HepG2 (cell line): ENCODE data around the gene NLRP14. TPM values are rescaled to one million over a fixed set of nuclear protein-coding genes. Genes with fewer than 3 reads are reported as not detected.

ENCODE experiments used
- ATAC-seq: fragments of 200-7000 bp; cut with Tn5 transposase; 3 replicates; pipeline ENCODE4 v1.9.1; 2020; ENCODE audit warnings: mild to moderate bottlenecking, moderate library complexity
- BruUV-seq: library from RNA; stranded (reverse); fragments of 400-500 nt; replicated peaks from 2 replicates; lab custom pipeline; 2021; lab: Mats Ljungman, UMichigan
- CTCF ChIA-PET: fragments of 300-600 bp; formaldehyde crosslinking; extraction: SDS; loops from one replicate; lab custom pipeline; 2021; ENCODE audit warnings: low total read pairs, inconsistent platforms, low intra/inter-chr PET ratio; lab: Yijun Ruan, JAX
- POLR2A ChIA-PET: fragments of 350-600 bp; sonication (Branson Sonifier 250); formaldehyde crosslinking; loops from one replicate; lab custom pipeline; 2020; ENCODE audit warnings: antibody characterized with exemption, inconsistent platforms; lab: Yijun Ruan, JAX
- DNase-seq: peaks from one replicate; pipeline ENCODE4 v3.0.0-alpha.2; 2015; ENCODE audit warnings: low spot score
- FAIRE-seq: peaks from 3 replicates; lab custom pipeline; 2011; peaks lifted over from hg19 to GRCh38; lab: Jason Lieb, UNC
- H2AFZ ChIP-seq: one replicate; pipeline ENCODE4 v1.6.1; 2011; ENCODE audit warnings: low read length, inconsistent platforms
- H3K27ac ChIP-seq: fragments of 300-600 bp; 3 replicates; pipeline ENCODE4 v1.8.0; 2011; ENCODE audit warnings: mixed run types, mild to moderate bottlenecking, mixed read lengths, low read length, inconsistent platforms; ENCODE audit not compliant: insufficient read depth; ENCODE audit errors: extremely low read length
- H3K27me3 ChIP-seq, 2 experiments: fragments of 200-600 bp in 1 of 2; 2 replicates in 1 of 2; 3 replicates in 1 of 2; pipeline versions ENCODE4 v1.6.0 to v1.8.0; 2011; ENCODE audit warnings: low read length in 2 of 2, mild to moderate bottlenecking in 2 of 2, moderate library complexity in 2 of 2, inconsistent platforms in 1 of 2; ENCODE audit not compliant: insufficient read depth in 2 of 2, control insufficient read depth in 1 of 2
- H3K36me3 ChIP-seq, 2 experiments: fragments of 200-600 bp in 1 of 2; replicated peaks in 1 of 2; 2 replicates in 1 of 2; 3 replicates in 1 of 2; pipeline versions ENCODE4 v1.5.1 to v1.8.0; 2011; ENCODE audit warnings: low read length in 2 of 2, inconsistent platforms in 1 of 2; ENCODE audit not compliant: insufficient read depth in 2 of 2, control insufficient read depth in 1 of 2
- H3K4me1 ChIP-seq: 2 replicates; pipeline ENCODE4 v1.5.1; 2012; ENCODE audit warnings: low read length, inconsistent platforms; ENCODE audit not compliant: insufficient read depth
- H3K4me2 ChIP-seq: 2 replicates; pipeline ENCODE4 v1.6.0; 2011; ENCODE audit warnings: low read depth, low read length, inconsistent platforms
- H3K4me3 ChIP-seq, 3 experiments: fragments of 200-600 bp in 1 of 3; sonication (generic), shearing (Covaris generic) in 1 of 3; replicated peaks in 1 of 3; 2 replicates each; pipeline ENCODE4 v1.5.1; 2011 to 2016; ENCODE audit warnings: low read length in 3 of 3, inconsistent platforms in 2 of 3, low read depth in 2 of 3, mild to moderate bottlenecking in 2 of 3, control low read depth in 1 of 3, mixed read lengths in 1 of 3; ENCODE audit not compliant: insufficient read depth in 1 of 3
- H3K79me2 ChIP-seq: one replicate; pipeline ENCODE4 v1.6.1; 2011; ENCODE audit warnings: low read length, inconsistent platforms; ENCODE audit not compliant: insufficient read depth
- H3K9ac ChIP-seq: 2 replicates; pipeline ENCODE4 v1.6.0; 2011; ENCODE audit warnings: mild to moderate bottlenecking, low read depth, low read length, inconsistent platforms; ENCODE audit not compliant: insufficient read depth
- H3K9me3 ChIP-seq: 2 replicates; pipeline ENCODE4 v1.5.1; 2012; ENCODE audit warnings: mild to moderate bottlenecking, low read length
- H4K20me1 ChIP-seq: 2 replicates; pipeline ENCODE4 v1.6.0; 2011; ENCODE audit warnings: inconsistent platforms, mild to moderate bottlenecking, low read length, moderate library complexity; ENCODE audit not compliant: insufficient read depth
- CAMTA2 ChIP-seq: sonication (generic); formaldehyde crosslinking; IDR thresholded peaks from 2 replicates; pipeline ENCODE4 v1.4.0; 2020; ENCODE audit warnings: mild to moderate bottlenecking, missing genetic modification reagents, borderline replicate concordance
- RFX3 ChIP-seq: IDR thresholded peaks from 2 replicates; pipeline ENCODE4 v1.6.1; 2016; ENCODE audit warnings: missing biosample characterization, missing genetic modification reagents
- SSRP1 ChIP-seq: IDR thresholded peaks from 2 replicates; pipeline ENCODE4 v1.6.1; 2016; ENCODE audit warnings: control low read depth
- ZFYVE20 ChIP-seq: sonication (generic); formaldehyde crosslinking; IDR thresholded peaks from 2 replicates; pipeline ENCODE4 v1.8.0; 2023; ENCODE audit warnings: low read depth, mild to moderate bottlenecking, moderate library complexity, missing genetic modification reagents, borderline replicate concordance
- ZNF225 ChIP-seq: sonication (generic); formaldehyde crosslinking; IDR thresholded peaks from 2 replicates; pipeline ENCODE4 v1.4.0; 2020; ENCODE audit warnings: mild to moderate bottlenecking, missing genetic modification reagents
- ZNF230 ChIP-seq: sonication (generic); formaldehyde crosslinking; IDR thresholded peaks from 2 replicates; pipeline ENCODE4 v1.4.0; 2020; ENCODE audit warnings: mild to moderate bottlenecking, missing genetic modification reagents
- ZNF326 ChIP-seq: sonication (generic); formaldehyde crosslinking; IDR thresholded peaks from 2 replicates; pipeline ENCODE4 v1.4.0; 2020; ENCODE audit warnings: missing genetic modification reagents, borderline replicate concordance
- ZNF382 ChIP-seq: sonication (generic); formaldehyde crosslinking; IDR thresholded peaks from 2 replicates; pipeline ENCODE4 v1.5.0; 2020; ENCODE audit warnings: missing genetic modification reagents, mild to moderate bottlenecking, borderline replicate concordance
- ZNF670 ChIP-seq: sonication (generic); formaldehyde crosslinking; IDR thresholded peaks from 2 replicates; pipeline ENCODE4 v1.8.0; 2022; ENCODE audit warnings: mild to moderate bottlenecking, missing genetic modification reagents, borderline replicate concordance
- ZNF704 ChIP-seq: sonication (generic); formaldehyde crosslinking; IDR thresholded peaks from 2 replicates; pipeline ENCODE4 v1.8.1; 2023; ENCODE audit warnings: mild to moderate bottlenecking, inconsistent platforms, moderate library complexity, missing genetic modification reagents, borderline replicate concordance
- ZNF740 ChIP-seq: sonication (generic); formaldehyde crosslinking; IDR thresholded peaks from 2 replicates; pipeline ENCODE4 v1.4.0; 2020; ENCODE audit warnings: missing genetic modification reagents
- ZSCAN21 ChIP-seq: sonication (generic); formaldehyde crosslinking; IDR thresholded peaks from 2 replicates; pipeline ENCODE4 v1.8.0; 2022; ENCODE audit warnings: mild to moderate bottlenecking, missing genetic modification reagents, moderate library complexity, borderline replicate concordance
- WGBS: methylation state at CpG from one replicate; pipeline ENCODE4 v1.1.6; 2017; ENCODE audit warnings: low lambda C conversion rate; 5-methylcytosine and 5-hydroxymethylcytosine counted together
- in situ Hi-C: cut with HindIII; loops from 2 replicates; pipeline ENCODE4 v1.10.0; 2017; ENCODE audit warnings: low pct_unique_long_range_greater_than_20kb; ENCODE audit not compliant: extremely low pct_ligation_motif_present
- intact Hi-C: fragments of 100-400 bp; cut with micrococcal nuclease; formaldehyde crosslinking; loops from one replicate; pipeline ENCODE4 v1.10.0; 2022; ENCODE audit not compliant: unreplicated experiment
- polyA plus RNA-seq, 8 experiments: library from polyadenylated mRNA; depleted of rRNA in 3 of 8; stranded (reverse) in 7 of 8; unstranded in 1 of 8; fragments of >200 nt; fragmentation: Illumina TruSeq in 4 of 8; extraction: Trizol in 4 of 8; gene quantifications; 2 replicates each; pipeline versions ENCODE4 v1.2.1 to v1.2.3, GENCODE V29; 2011 to 2016; ENCODE audit warnings: low read depth in 4 of 8, missing spikeins in 1 of 8, mixed read lengths in 1 of 8; ENCODE audit not compliant: insufficient read depth in 1 of 8
- total RNA-seq, 5 experiments: library from RNA; depleted of rRNA; stranded (reverse); fragments of >200 nt; fragmentation: Illumina TruSeq; extraction: Trizol; gene quantifications; 2 replicates each; pipeline ENCODE4 v1.2.3, GENCODE V29; 2016; ENCODE audit warnings: low read depth in 1 of 5

Gene NLRP14
- total and polyA plus RNA-seq, 2 of the 13 experiments (the other 11 are each of a cell fraction or from before 2014, with no cell fraction given): not detected

- ChIA-PET POLR2A (no interaction called here), CTCF (no interaction called here)
- no peaks in the 10 kb centered on the region for H3K79me2 ChIP-seq
- no TSS peak for BruUV-seq
- in situ Hi-C loops: no loop called here
- no peak overlapping the region for H3K9ac ChIP-seq
- intact Hi-C loops: loop anchor here (1.0 kb wide), 1 partner anchor 40 kb away; no protein-coding TSS in a partner anchor
- H3K9me3 ChIP-seq: no peaks in the 10 kb centered on the region
- FAIRE-seq (no peak), ATAC-seq (no peak), DNase-seq (no peak)
- H3K36me3 ChIP-seq: no peaks in the 10 kb centered on the region
- WGBS: 0% methylated on average over 2 of the region's 2 CpGs
- no peaks in the 10 kb centered on the region for H3K4me1 ChIP-seq
- no peak for TF ChIP-seq ZFYVE20
- TF ChIP-seq RFX3 (CRISPR knock-in tag): no peak
- TF ChIP-seq ZNF225 (CRISPR knock-in tag): no peak
- TF ChIP-seq ZNF326 (CRISPR knock-in tag): no peak
- TF ChIP-seq ZNF230: no peak
- no peak for TF ChIP-seq ZNF740 (CRISPR knock-in tag)
- TF ChIP-seq SSRP1 (CRISPR knock-in tag): no peak
- TF ChIP-seq ZNF382 (CRISPR knock-in tag): no peak
- no peak for TF ChIP-seq CAMTA2 (CRISPR knock-in tag)
- TF ChIP-seq ZSCAN21 (CRISPR knock-in tag): no peak
- TF ChIP-seq ZNF670 (CRISPR knock-in tag): no peak
- no peak for TF ChIP-seq ZNF704 (CRISPR knock-in tag)
- H2AFZ ChIP-seq: no peak overlapping the region
- H4K20me1 ChIP-seq: no peaks in the 10 kb centered on the region
- H3K27ac ChIP-seq: no peak overlapping the region
- H3K4me3 ChIP-seq: no peak overlapping the region
- H3K27me3 ChIP-seq: no peaks in the 10 kb centered on the region; a peak in 1 of 5 replicates
- H3K4me2 ChIP-seq: no peak overlapping the region
Measured at GRCh38 chr11:6979365-6979764, 40.9 kb upstream of the NLRP14 start.
